CMK (cell line): ENCODE results near the gene GCSAML.

Experiments
- DNase-seq: peaks from one replicate; pipeline ENCODE4 v3.0.0-alpha.2; 2010; ENCODE audit warnings: low read depth

The GCSAML gene

DNA sequence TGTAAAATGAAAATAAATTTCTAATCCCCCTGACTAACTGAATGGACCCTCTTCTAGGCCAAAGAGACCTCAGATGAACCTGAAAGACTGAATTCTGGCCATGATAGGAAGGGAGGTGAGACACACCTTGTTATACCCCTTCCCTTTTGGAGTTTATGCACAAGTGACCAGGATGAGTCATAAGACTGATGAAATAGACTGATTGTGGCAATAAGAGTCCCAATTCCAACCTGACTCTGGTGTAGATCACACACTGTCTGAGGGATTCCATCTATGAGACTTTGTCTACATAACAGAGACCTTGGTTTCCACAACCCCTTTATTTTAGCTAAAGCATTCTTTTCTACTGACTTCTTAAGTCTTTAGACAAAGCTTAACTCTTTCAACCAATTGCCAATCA, 25.7 kb downstream of the GCSAML start:
- no peak for DNase-seq

DNA sequence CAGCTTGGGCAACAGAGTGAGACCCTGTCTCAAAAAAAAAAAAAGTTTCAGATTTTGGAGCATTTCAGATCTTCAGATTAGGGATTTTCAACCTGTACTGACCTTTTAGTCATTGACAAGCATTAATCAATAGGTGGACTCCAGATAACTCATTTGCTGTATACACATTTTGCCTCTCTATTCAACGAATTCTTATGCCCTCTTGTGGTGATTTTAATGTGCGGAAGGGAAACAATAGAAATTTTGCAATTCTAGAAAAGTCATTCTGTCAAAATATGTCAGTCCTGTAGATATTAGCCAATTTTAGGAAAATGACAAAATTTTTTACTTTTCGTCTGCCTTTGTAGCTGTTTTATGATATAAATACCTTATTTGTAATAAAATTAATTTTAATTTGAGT, 27.6 kb downstream of the GCSAML start:
- DNase-seq = no peak

DNA sequence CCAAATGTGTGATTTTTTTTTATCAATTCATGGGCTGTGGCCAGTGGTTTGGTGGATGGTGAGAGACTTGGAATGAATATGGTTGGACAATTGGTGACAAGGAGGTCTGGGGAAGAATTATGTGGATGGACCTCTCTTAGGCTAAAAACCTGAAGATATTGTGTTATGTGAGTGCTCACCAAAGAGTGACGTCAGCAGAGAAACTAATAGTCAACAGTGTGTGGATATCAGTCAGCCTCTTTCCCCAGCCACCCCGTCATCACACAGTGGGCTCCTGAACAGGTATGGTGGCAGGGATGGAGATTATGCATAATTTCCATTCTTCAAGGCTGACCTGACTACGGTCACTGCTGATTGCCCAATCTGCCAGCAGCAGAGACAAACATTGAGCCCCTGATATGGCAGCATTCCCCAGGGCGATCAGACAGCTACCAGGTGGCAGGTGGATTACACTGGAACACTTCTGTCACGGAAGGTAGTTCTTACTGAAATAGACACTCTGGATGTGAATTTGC, 30.1 kb downstream of the GCSAML start:
- no peak for DNase-seq

DNA sequence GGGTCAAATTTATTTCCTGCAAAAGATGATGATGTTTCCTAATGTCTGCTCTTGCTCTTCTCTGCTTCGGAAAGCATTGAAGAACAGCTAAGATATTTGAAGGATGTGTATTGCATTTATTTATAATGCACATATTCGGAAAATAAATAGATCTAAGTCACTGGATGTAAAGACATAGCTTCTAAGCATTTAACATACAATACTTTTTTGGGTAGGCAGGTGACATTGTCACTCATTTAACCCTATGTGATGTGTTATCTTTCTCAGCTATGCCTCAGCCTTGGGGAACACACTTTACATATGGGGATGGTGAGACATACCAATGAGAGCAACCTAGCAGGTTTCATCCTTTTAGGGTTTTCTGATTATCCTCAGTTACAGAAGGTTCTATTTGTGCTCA, 39.1 kb downstream of the GCSAML start, which contains the start of gene OR2G2:
TSS of gene OR2G2 (plus strand) at position 301 of the 400 bp plus-strand sequence. CDS start at position 301, 0 bp downstream.
- DNase-seq = no peak

DNA sequence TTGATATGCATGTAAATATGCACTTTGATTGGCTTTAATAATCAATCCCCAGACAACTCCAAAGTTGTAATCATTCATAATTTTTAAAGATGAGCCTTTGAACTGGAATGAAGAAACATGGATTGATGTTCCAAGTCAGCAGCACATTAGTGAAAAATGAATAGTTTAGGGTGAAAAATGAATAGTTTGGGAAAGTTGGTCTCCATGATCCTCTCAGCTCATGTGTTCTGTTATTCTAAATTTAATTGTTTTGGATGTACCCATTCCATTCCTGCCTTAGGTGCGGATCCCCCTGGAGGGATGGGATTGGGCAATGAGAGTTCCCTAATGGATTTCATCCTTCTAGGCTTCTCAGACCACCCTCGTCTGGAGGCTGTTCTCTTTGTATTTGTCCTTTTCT, 56.4 kb downstream of the GCSAML start, which contains the start of gene OR2G3:
TSS of gene OR2G3 (plus strand) at position 301 of the 400 bp plus-strand sequence. CDS start at position 301, 0 bp downstream.
- DNase-seq = no peak

DNA sequence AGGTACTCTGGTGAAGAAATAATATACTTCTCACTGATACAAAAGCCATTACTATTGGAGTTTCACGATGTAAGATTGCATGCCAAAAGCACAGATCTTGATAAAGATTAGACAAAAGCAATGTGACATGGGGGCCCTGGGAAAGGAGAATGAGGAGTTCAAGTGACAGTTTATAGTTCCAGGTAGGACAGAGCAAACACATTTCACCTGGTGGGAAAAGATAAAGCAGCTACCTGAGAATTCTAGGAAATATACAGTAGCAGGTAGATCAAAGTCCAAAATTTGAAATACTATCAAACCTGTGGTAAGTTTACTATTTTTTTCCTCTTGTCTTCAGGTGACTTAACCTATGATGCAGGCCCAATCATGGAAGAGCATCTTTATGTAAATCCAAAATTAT, 64.5 kb downstream of the GCSAML start:
- no peak for DNase-seq

DNA sequence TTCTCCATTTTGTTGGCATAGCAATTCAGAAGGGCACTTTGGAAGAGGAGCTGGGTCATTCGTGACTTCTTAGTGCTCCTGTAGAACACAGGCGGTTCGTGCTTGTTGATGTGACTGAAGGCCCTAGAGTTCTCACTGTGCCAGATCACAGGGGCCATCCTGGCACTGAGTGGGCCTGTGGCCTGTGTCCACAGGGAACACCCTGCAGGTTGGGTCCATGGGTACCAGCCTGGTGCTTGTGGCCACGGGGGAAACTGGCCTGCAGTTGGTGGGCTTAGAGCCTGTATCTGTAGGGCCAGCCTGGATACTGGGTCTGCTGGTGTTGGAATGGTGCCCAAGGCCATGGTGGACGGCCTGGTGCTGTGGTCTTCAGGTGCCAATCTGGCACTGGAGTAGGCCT, 65.7 kb downstream of the GCSAML start:
- no peak for DNase-seq
